PC-3 (cell line): Measurements from ENCODE around the gene TNS3. TPM values are rescaled to one million over a fixed set of nuclear protein-coding genes. Genes with fewer than 3 reads are reported as not detected.

ENCODE experiments used
- ATAC-seq: fragments of 200-7000 bp; cut with Tn5 transposase; 2 replicates; pipeline ENCODE4 v1.9.1; 2020; ENCODE audit warnings: mild to moderate bottlenecking, moderate library complexity
- BruUV-seq: library from RNA; stranded (reverse); fragments of 400-500 nt; replicated peaks from 2 replicates; lab custom pipeline; 2021; lab: Mats Ljungman, UMichigan
- CTCF ChIA-PET: fragments of 300-600 bp; sonication (Branson Sonifier 250); formaldehyde crosslinking; loops from one replicate; lab custom pipeline; 2022; ENCODE audit warnings: antibody characterized with exemption; lab: Charles Lee
- POLR2A ChIA-PET: fragments of 300-600 bp; sonication (Branson Sonifier 250); formaldehyde crosslinking; loops from one replicate; lab custom pipeline; 2022; ENCODE audit warnings: antibody characterized with exemption; ENCODE audit not compliant: unreplicated experiment; lab: Charles Lee
- DNase-seq: peaks from one replicate; pipeline ENCODE4 v3.0.0-alpha.2; 2015
- H2AFZ ChIP-seq: fragments of 300-600 bp; sonication (generic); 2 replicates; pipeline ENCODE4 v1.6.0; 2016; ENCODE audit warnings: antibody characterized with exemption, low read length
- H3F3A ChIP-seq: fragments of 300-600 bp; sonication (generic); one replicate; pipeline ENCODE4 v1.6.0; 2017; ENCODE audit warnings: antibody characterized with exemption, low read length, control low read depth, mild to moderate bottlenecking; ENCODE audit not compliant: unreplicated experiment
- H3K27ac ChIP-seq: fragments of 300-600 bp; sonication (generic); 2 replicates; pipeline ENCODE4 v1.5.1; 2016; ENCODE audit warnings: mild to moderate bottlenecking, low read length
- H3K27me3 ChIP-seq: fragments of 300-600 bp; sonication (generic); 2 replicates; pipeline ENCODE4 v1.6.1; 2016; ENCODE audit warnings: low read length, mixed read lengths
- H3K36me3 ChIP-seq: fragments of 300-600 bp; sonication (generic); 2 replicates; pipeline ENCODE4 v1.6.1; 2016; ENCODE audit warnings: low read depth, mixed run types, low read length, mixed read lengths
- H3K4me1 ChIP-seq: fragments of 300-600 bp; sonication (generic); 2 replicates; pipeline ENCODE4 v1.5.1; 2016; ENCODE audit warnings: low read length; ENCODE audit not compliant: insufficient read depth
- H3K4me2 ChIP-seq: fragments of 300-600 bp; sonication (generic); 2 replicates; pipeline ENCODE4 v1.6.0; 2016; ENCODE audit warnings: low read length
- H3K4me3 ChIP-seq: fragments of 300-600 bp; sonication (generic); 2 replicates; pipeline ENCODE4 v1.5.1; 2016; ENCODE audit warnings: mild to moderate bottlenecking, low read length, mixed read lengths
- H3K79me2 ChIP-seq: fragments of 300-600 bp; sonication (generic); 2 replicates; pipeline ENCODE4 v1.6.1; 2017; ENCODE audit warnings: low read length, mixed read lengths
- H3K9ac ChIP-seq: fragments of 300-600 bp; sonication (generic); 2 replicates; pipeline ENCODE4 v1.6.0; 2016; ENCODE audit warnings: mild to moderate bottlenecking, low read length
- H3K9me2 ChIP-seq: fragments of 300-600 bp; sonication (generic); replicated peaks from 2 replicates; pipeline ENCODE4 v1.6.1; 2016; ENCODE audit warnings: mixed run types, low read length, mixed read lengths
- H3K9me3 ChIP-seq: fragments of 300-600 bp; sonication (generic); 2 replicates; pipeline ENCODE4 v1.6.1; 2016; ENCODE audit warnings: low read length, mixed read lengths
- H4K20me1 ChIP-seq: fragments of 300-600 bp; sonication (generic); 2 replicates; pipeline ENCODE4 v1.6.1; 2016; ENCODE audit warnings: low read length, mixed read lengths
- EZH2 ChIP-seq: fragments of 300-600 bp; sonication (generic); IDR thresholded peaks from one replicate; pipeline ENCODE4 v1.6.1; 2017; ENCODE audit warnings: antibody characterized with exemption, mild to moderate bottlenecking, low read length; ENCODE audit not compliant: unreplicated experiment
- EZH2phosphoT487 ChIP-seq: fragments of 300-600 bp; sonication (generic); IDR thresholded peaks from 2 replicates; pipeline ENCODE4 v1.6.1; 2018; ENCODE audit warnings: mild to moderate bottlenecking, antibody characterized with exemption, low read length, borderline replicate concordance
- intact Hi-C: fragments of 100-400 bp; cut with micrococcal nuclease; formaldehyde crosslinking; loops from 2 replicates; pipeline ENCODE4 v1.9.0; 2023
- total RNA-seq: library from RNA; depleted of rRNA; stranded (reverse); fragments of >200 nt; gene quantifications from 2 replicates; pipeline ENCODE4 v1.2.3, GENCODE V29; 2014
- TF ChIP-seq, protein P1 (sequence below): fragments of 300-600 bp; sonication (generic); conservative IDR thresholded peaks from 2 replicates; pipeline ENCODE4 v1.5.1; 2017; ENCODE audit warnings: antibody characterized with exemption, low read depth, mild to moderate bottlenecking, low read length

Gene TNS3
- total RNA-seq, 1 experiment from 2014 or later, result 72.3 TPM

DNA sequence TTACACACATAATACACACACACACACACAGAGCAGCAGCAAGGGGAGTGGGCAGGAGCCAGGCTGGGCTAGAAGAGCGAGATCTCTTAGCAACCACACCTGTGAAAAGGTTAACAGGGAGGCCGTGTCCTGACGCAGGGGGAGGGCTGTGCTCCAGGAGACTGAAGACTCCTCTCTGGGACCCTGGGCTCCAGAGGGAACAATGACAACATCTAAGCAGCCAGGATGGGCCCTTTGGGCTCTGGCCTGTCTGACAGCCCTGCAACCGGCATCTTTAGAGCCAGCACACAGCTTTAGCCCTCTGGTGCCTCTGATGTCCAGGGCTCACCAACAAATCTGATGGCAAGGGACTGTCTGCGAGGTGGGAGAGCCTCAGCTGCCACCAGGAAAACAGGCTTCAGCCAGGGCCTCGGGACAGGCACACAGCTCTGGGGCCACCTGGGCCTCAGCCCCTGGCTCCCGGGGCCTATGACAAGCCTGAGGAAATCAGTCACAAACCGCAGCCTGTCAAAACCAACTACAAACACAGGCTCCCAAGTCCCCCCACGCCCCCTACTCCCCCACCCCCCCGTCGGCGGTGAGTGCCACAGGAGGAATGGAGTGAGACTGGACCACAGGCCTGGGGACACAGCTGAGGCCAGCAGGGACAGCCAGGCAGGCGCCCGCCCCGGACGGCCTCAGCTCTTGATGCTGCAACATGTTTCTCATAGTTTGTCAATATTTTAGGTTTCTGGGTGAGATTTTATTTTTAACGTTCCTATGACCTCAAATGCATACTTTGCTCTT, 102.8 kb downstream of the TNS3 start:
- no peak overlapping the region for H3K4me3 ChIP-seq
- H3K36me3 ChIP-seq, result no peaks in the 10 kb centered on the region; the same call in 1 of the 2 replicates
- peaks cover 14% of the 10 kb centered on the region; the same call in 1 of the 2 replicates for H4K20me1 ChIP-seq
- intact Hi-C loops, result no loop called here
- H3K9me3 ChIP-seq, result no peaks in the 10 kb centered on the region
- H3K4me1 ChIP-seq, result peaks cover 48% of the 10 kb centered on the region
- POLR2A ChIA-PET, result no interaction called here
- no peak overlapping the region for H3K4me2 ChIP-seq
- CTCF ChIA-PET, result no interaction called here
- no peak overlapping the region for H3K27ac ChIP-seq
- H3K9me2 ChIP-seq, result no peaks in the 10 kb centered on the region
- H3K9ac ChIP-seq, result no peak overlapping the region
- peaks cover 89% of the 10 kb centered on the region for H3K79me2 ChIP-seq
- no TSS peak for BruUV-seq
- no peak for ATAC-seq
- H3F3A ChIP-seq, result peaks cover 5% of the 10 kb centered on the region
- no peak for DNase-seq
- H3K27me3 ChIP-seq, result no peaks in the 10 kb centered on the region
- no peak overlapping the region for H2AFZ ChIP-seq
- no peak for TF ChIP-seq EZH2phosphoT487
- TF ChIP-seq, protein P1, sequence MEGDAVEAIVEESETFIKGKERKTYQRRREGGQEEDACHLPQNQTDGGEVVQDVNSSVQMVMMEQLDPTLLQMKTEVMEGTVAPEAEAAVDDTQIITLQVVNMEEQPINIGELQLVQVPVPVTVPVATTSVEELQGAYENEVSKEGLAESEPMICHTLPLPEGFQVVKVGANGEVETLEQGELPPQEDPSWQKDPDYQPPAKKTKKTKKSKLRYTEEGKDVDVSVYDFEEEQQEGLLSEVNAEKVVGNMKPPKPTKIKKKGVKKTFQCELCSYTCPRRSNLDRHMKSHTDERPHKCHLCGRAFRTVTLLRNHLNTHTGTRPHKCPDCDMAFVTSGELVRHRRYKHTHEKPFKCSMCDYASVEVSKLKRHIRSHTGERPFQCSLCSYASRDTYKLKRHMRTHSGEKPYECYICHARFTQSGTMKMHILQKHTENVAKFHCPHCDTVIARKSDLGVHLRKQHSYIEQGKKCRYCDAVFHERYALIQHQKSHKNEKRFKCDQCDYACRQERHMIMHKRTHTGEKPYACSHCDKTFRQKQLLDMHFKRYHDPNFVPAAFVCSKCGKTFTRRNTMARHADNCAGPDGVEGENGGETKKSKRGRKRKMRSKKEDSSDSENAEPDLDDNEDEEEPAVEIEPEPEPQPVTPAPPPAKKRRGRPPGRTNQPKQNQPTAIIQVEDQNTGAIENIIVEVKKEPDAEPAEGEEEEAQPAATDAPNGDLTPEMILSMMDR, result no peak
- TF ChIP-seq EZH2, result no peak

DNA sequence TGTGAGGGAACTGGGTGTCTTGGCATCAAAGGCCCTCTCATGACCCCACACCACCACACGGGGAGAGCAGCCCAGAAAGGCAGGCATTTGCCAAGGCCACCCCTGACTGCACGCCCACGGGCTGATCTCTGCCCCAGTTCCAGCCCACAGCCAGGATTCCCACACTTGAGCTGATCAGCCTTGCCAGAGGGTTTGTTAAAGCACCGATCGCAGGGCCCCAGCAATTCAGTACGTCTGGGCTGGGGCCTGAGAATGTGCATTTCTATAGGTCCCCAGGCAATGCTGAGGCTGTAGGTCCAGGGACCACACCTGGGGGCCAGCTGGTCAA, 103.9 kb downstream of the TNS3 start:
- Histone ChIP-seq H3K27ac (no peak overlapping the region), H3K4me1 (peaks cover 48% of the 10 kb centered on the region), H3K4me3 (no peak overlapping the region), H4K20me1 (peaks cover 14% of the 10 kb centered on the region; the same call in 1 of the 2 replicates), H3K79me2 (peaks cover 89% of the 10 kb centered on the region), H3K9me2 (no peaks in the 10 kb centered on the region), H3K9me3 (no peaks in the 10 kb centered on the region), H2AFZ (no peak overlapping the region), H3K4me2 (no peak overlapping the region), H3K27me3 (no peaks in the 10 kb centered on the region), H3K36me3 (no peaks in the 10 kb centered on the region; the same call in 1 of the 2 replicates), H3F3A (peaks cover 5% of the 10 kb centered on the region), H3K9ac (no peak overlapping the region)
- ChIA-PET POLR2A (no interaction called here), CTCF (no interaction called here)
- no peak for DNase-seq
- no peak for ATAC-seq
- no peak for TF ChIP-seq EZH2phosphoT487
- TF ChIP-seq EZH2, result no peak
- TF ChIP-seq, protein P1, result no peak
- intact Hi-C loops, result no loop called here
- no TSS peak for BruUV-seq

DNA sequence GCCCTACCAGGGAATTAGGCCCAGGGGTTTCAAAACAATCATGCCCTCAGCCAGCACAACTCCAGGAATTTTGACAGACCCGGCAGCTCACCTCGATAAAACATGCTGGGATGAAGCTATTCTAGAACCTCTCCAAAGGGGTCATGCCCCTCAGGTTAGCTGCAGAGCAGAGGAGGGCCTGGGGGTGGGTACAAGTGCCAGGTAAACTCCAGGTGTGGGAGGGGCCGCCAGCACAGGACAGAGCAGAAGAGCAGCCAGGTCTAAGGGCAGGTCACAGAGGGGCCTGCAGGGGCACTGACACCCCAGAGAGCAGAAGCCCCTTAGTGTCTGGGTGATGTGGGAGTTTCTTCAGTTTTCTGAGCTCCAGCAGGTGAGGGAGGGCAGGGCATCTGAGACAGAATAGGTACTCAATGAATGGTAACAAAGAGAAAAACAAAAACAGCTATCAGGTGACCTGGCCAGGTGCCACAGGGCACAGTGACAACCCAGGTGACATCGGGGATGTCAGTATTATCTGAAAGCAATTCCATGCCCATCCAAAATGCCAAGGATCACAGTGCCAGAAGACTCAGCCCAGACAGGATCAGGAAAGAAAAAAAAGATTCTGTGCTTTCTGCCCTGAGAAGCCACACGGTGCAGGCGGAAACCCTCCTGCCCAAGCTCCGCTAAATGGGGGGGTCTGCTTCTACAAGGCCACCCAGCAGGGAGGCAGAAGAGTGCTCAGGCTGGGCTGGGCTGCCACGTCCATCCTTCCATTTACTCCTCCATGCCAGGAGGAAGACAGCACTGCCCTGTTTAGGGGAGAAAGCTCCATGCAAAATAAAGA, 104.5 kb downstream of the TNS3 start:
- peaks cover under 1% of the 10 kb centered on the region for H3F3A ChIP-seq
- peaks cover 14% of the 10 kb centered on the region; the same call in 1 of the 2 replicates for H4K20me1 ChIP-seq
- H3K9ac ChIP-seq, result no peak overlapping the region
- no peak overlapping the region for H3K4me2 ChIP-seq
- H3K4me1 ChIP-seq, result peaks cover 42% of the 10 kb centered on the region
- no peak for ATAC-seq
- H3K79me2 ChIP-seq, result peaks cover 83% of the 10 kb centered on the region
- no peak overlapping the region for H3K27ac ChIP-seq
- H3K9me3 ChIP-seq, result no peaks in the 10 kb centered on the region
- intact Hi-C loops, result no loop called here
- CTCF ChIA-PET, result no interaction called here
- BruUV-seq, result no TSS peak
- TF ChIP-seq EZH2phosphoT487 (no peak), EZH2 (no peak)
- TF ChIP-seq, protein P1, result no peak
- no peaks in the 10 kb centered on the region; the same call in 1 of the 2 replicates for H3K36me3 ChIP-seq
- H3K9me2 ChIP-seq, result no peaks in the 10 kb centered on the region
- no peaks in the 10 kb centered on the region for H3K27me3 ChIP-seq
- no peak overlapping the region for H2AFZ ChIP-seq
- DNase-seq, result no peak
- H3K4me3 ChIP-seq, result no peak overlapping the region
- POLR2A ChIA-PET, result no interaction called here
